Ishikawa (cell line): ENCODE results near the gene UCKL1.

ENCODE experiments used
- EGR1 ChIP-seq: IDR thresholded peaks from 2 replicates; pipeline ENCODE4 v1.6.1; 2012
- EP300 ChIP-seq: IDR thresholded peaks from 2 replicates; pipeline ENCODE4 v1.6.1; 2012; ENCODE audit warnings: borderline replicate concordance
- FOXM1 ChIP-seq: IDR thresholded peaks from 2 replicates; pipeline ENCODE4 v1.6.1; 2012; ENCODE audit warnings: low read depth, borderline replicate concordance
- NFIC ChIP-seq: IDR thresholded peaks from 2 replicates; pipeline ENCODE4 v1.6.1; 2012
- RAD21 ChIP-seq: IDR thresholded peaks from 2 replicates; pipeline ENCODE4 v1.6.1; 2012; ENCODE audit warnings: low read depth
- TAF1 ChIP-seq: IDR thresholded peaks from 2 replicates; pipeline ENCODE4 v1.6.1; 2012; ENCODE audit warnings: low read depth, mild to moderate bottlenecking
- TF ChIP-seq, protein P1 (sequence below): IDR thresholded peaks from 2 replicates; pipeline ENCODE4 v1.6.1; 2012; ENCODE audit warnings: low read depth, mild to moderate bottlenecking
- TF ChIP-seq, protein P2 (sequence below): IDR thresholded peaks from 2 replicates; pipeline ENCODE4 v1.6.1; 2012

DNA sequence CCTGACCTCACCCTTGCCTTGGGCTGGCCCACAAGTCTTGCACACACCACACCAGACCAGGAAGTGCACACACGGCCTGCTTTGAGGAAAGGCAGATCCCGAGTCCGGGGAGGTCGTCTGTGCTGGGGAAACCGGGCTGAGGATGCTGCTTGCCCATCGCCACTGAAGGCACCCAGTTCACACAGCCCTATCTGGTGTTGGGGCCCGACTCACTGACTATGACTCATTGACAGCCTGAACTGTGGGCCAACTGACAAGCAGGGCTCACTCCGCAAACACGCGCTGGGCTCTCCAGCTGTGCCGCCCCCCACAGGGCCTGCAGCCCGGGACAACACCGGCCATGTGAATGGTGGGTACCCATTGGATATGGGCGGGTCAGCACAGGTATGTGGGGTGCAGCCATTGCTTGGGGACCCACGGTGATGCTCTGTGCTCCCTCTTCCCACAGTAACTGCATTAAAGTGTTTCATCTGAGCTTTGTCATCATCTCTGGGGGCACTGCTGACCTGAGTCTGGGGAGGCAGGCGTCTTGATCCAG is 21.6 kb upstream of the UCKL1 start:
- TF ChIP-seq RAD21 (no peak), EP300 (no peak), EGR1 (no peak), TAF1 (no peak), FOXM1 (no peak), NFIC (no peak)
- TF ChIP-seq, protein P1, sequence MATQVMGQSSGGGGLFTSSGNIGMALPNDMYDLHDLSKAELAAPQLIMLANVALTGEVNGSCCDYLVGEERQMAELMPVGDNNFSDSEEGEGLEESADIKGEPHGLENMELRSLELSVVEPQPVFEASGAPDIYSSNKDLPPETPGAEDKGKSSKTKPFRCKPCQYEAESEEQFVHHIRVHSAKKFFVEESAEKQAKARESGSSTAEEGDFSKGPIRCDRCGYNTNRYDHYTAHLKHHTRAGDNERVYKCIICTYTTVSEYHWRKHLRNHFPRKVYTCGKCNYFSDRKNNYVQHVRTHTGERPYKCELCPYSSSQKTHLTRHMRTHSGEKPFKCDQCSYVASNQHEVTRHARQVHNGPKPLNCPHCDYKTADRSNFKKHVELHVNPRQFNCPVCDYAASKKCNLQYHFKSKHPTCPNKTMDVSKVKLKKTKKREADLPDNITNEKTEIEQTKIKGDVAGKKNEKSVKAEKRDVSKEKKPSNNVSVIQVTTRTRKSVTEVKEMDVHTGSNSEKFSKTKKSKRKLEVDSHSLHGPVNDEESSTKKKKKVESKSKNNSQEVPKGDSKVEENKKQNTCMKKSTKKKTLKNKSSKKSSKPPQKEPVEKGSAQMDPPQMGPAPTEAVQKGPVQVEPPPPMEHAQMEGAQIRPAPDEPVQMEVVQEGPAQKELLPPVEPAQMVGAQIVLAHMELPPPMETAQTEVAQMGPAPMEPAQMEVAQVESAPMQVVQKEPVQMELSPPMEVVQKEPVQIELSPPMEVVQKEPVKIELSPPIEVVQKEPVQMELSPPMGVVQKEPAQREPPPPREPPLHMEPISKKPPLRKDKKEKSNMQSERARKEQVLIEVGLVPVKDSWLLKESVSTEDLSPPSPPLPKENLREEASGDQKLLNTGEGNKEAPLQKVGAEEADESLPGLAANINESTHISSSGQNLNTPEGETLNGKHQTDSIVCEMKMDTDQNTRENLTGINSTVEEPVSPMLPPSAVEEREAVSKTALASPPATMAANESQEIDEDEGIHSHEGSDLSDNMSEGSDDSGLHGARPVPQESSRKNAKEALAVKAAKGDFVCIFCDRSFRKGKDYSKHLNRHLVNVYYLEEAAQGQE: no peak
- TF ChIP-seq, protein P2, sequence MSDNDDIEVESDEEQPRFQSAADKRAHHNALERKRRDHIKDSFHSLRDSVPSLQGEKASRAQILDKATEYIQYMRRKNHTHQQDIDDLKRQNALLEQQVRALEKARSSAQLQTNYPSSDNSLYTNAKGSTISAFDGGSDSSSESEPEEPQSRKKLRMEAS: no peak
